ENCODE measurements around the gene ZNF132.

Gene ZNF132

GRCh38 chr19:58386576-58387337 is 53.2 kb downstream of the ZNF132 start, which contains the start of gene RPS5:
TSS of gene RPS5 (plus strand) at chr19:58387269. CDS start at chr19:58388138, 869 bp downstream.
- DNase-seq (ENCODE audit: low read depth), result peak; percentile 98

- DNase-seq (ENCODE audit: low read depth), result no peak
Measured at GRCh38 chr19:58385891-58386575, 53.9 kb downstream of the ZNF132 start.

GRCh38 chr19:58385313-58385890 is 54.6 kb downstream of the ZNF132 start:
- DNase-seq (ENCODE audit: low read depth), result no peak

- no peak for DNase-seq (ENCODE audit: low read depth)
Measured at GRCh38 chr19:58382997-58383603, 56.9 kb downstream of the ZNF132 start.
